PC-3 (cell line): ENCODE measurements around the gene UBE2S. TPM values are rescaled to one million over a fixed set of nuclear protein-coding genes. Genes with fewer than 3 reads are reported as not detected.

Experiments used
- ATAC-seq: fragments of 200-7000 bp; cut with Tn5 transposase; 2 replicates; pipeline ENCODE4 v1.9.1; 2020; ENCODE audit warnings: mild to moderate bottlenecking, moderate library complexity
- BruUV-seq: library from RNA; stranded (reverse); fragments of 400-500 nt; replicated peaks from 2 replicates; lab custom pipeline; 2021; lab: Mats Ljungman, UMichigan
- CTCF ChIA-PET: fragments of 300-600 bp; sonication (Branson Sonifier 250); formaldehyde crosslinking; loops from one replicate; lab custom pipeline; 2022; ENCODE audit warnings: antibody characterized with exemption; lab: Charles Lee
- POLR2A ChIA-PET: fragments of 300-600 bp; sonication (Branson Sonifier 250); formaldehyde crosslinking; loops from one replicate; lab custom pipeline; 2022; ENCODE audit warnings: antibody characterized with exemption; ENCODE audit not compliant: unreplicated experiment; lab: Charles Lee
- DNase-seq: peaks from one replicate; pipeline ENCODE4 v3.0.0-alpha.2; 2015
- H2AFZ ChIP-seq: fragments of 300-600 bp; sonication (generic); 2 replicates; pipeline ENCODE4 v1.6.0; 2016; ENCODE audit warnings: antibody characterized with exemption, low read length
- H3F3A ChIP-seq: fragments of 300-600 bp; sonication (generic); one replicate; pipeline ENCODE4 v1.6.0; 2017; ENCODE audit warnings: antibody characterized with exemption, low read length, control low read depth, mild to moderate bottlenecking; ENCODE audit not compliant: unreplicated experiment
- H3K27ac ChIP-seq: fragments of 300-600 bp; sonication (generic); 2 replicates; pipeline ENCODE4 v1.5.1; 2016; ENCODE audit warnings: mild to moderate bottlenecking, low read length
- H3K27me3 ChIP-seq: fragments of 300-600 bp; sonication (generic); 2 replicates; pipeline ENCODE4 v1.6.1; 2016; ENCODE audit warnings: low read length, mixed read lengths
- H3K36me3 ChIP-seq: fragments of 300-600 bp; sonication (generic); 2 replicates; pipeline ENCODE4 v1.6.1; 2016; ENCODE audit warnings: low read depth, mixed run types, low read length, mixed read lengths
- H3K4me1 ChIP-seq: fragments of 300-600 bp; sonication (generic); 2 replicates; pipeline ENCODE4 v1.5.1; 2016; ENCODE audit warnings: low read length; ENCODE audit not compliant: insufficient read depth
- H3K4me2 ChIP-seq: fragments of 300-600 bp; sonication (generic); 2 replicates; pipeline ENCODE4 v1.6.0; 2016; ENCODE audit warnings: low read length
- H3K4me3 ChIP-seq: fragments of 300-600 bp; sonication (generic); 2 replicates; pipeline ENCODE4 v1.5.1; 2016; ENCODE audit warnings: mild to moderate bottlenecking, low read length, mixed read lengths
- H3K79me2 ChIP-seq: fragments of 300-600 bp; sonication (generic); 2 replicates; pipeline ENCODE4 v1.6.1; 2017; ENCODE audit warnings: low read length, mixed read lengths
- H3K9ac ChIP-seq: fragments of 300-600 bp; sonication (generic); 2 replicates; pipeline ENCODE4 v1.6.0; 2016; ENCODE audit warnings: mild to moderate bottlenecking, low read length
- H3K9me2 ChIP-seq: fragments of 300-600 bp; sonication (generic); replicated peaks from 2 replicates; pipeline ENCODE4 v1.6.1; 2016; ENCODE audit warnings: mixed run types, low read length, mixed read lengths
- H3K9me3 ChIP-seq: fragments of 300-600 bp; sonication (generic); 2 replicates; pipeline ENCODE4 v1.6.1; 2016; ENCODE audit warnings: low read length, mixed read lengths
- H4K20me1 ChIP-seq: fragments of 300-600 bp; sonication (generic); 2 replicates; pipeline ENCODE4 v1.6.1; 2016; ENCODE audit warnings: low read length, mixed read lengths
- CTCF ChIP-seq: fragments of 300-600 bp; sonication (generic); conservative IDR thresholded peaks from 2 replicates; pipeline ENCODE4 v1.5.1; 2017; ENCODE audit warnings: antibody characterized with exemption, low read depth, mild to moderate bottlenecking, low read length
- EZH2 ChIP-seq: fragments of 300-600 bp; sonication (generic); IDR thresholded peaks from one replicate; pipeline ENCODE4 v1.6.1; 2017; ENCODE audit warnings: antibody characterized with exemption, mild to moderate bottlenecking, low read length; ENCODE audit not compliant: unreplicated experiment
- EZH2phosphoT487 ChIP-seq: fragments of 300-600 bp; sonication (generic); IDR thresholded peaks from 2 replicates; pipeline ENCODE4 v1.6.1; 2018; ENCODE audit warnings: mild to moderate bottlenecking, antibody characterized with exemption, low read length, borderline replicate concordance
- intact Hi-C: fragments of 100-400 bp; cut with micrococcal nuclease; formaldehyde crosslinking; loops from 2 replicates; pipeline ENCODE4 v1.9.0; 2023
- total RNA-seq: library from RNA; depleted of rRNA; stranded (reverse); fragments of >200 nt; gene quantifications from 2 replicates; pipeline ENCODE4 v1.2.3, GENCODE V29; 2014

Gene UBE2S
- total RNA-seq, 1 experiment from 2014 or later = 2,245 TPM

GRCh38 chr19:55419624-55420236, 12.1 kb upstream of the UBE2S start:
- Histone ChIP-seq H3K79me2 (no peaks in the 10 kb centered on the region), H3K4me3 (no peak overlapping the region), H4K20me1 (no peaks in the 10 kb centered on the region), H3K9ac (no peak overlapping the region), H3K9me2 (no peaks in the 10 kb centered on the region), H3K27ac (no peak overlapping the region), H2AFZ (no peak overlapping the region), H3K4me2 (no peak overlapping the region), H3K4me1 (no peaks in the 10 kb centered on the region), H3F3A (no peaks in the 10 kb centered on the region), H3K27me3 (peaks cover 9% of the 10 kb centered on the region; the same call in 1 of the 2 replicates), H3K36me3 (no peaks in the 10 kb centered on the region), H3K9me3 (no peaks in the 10 kb centered on the region)
- ChIA-PET POLR2A (no interaction called here), CTCF (no interaction called here)
- no peak for ATAC-seq
- no peak for TF ChIP-seq EZH2
- TF ChIP-seq CTCF = no peak
- no peak for TF ChIP-seq EZH2phosphoT487
- BruUV-seq = no TSS peak
- no peak for DNase-seq
- intact Hi-C loops = no loop called here

- no peak overlapping the region for H3K4me3 ChIP-seq
- no peak overlapping the region for H3K4me2 ChIP-seq
- POLR2A ChIA-PET = no interaction called here
- no peaks in the 10 kb centered on the region for H3K4me1 ChIP-seq
- ATAC-seq (no peak), DNase-seq (no peak)
- H4K20me1 ChIP-seq = no peaks in the 10 kb centered on the region
- no peaks in the 10 kb centered on the region for H3K79me2 ChIP-seq
- H3K27ac ChIP-seq = no peak overlapping the region
- CTCF ChIA-PET = no interaction called here
- H3K36me3 ChIP-seq = no peaks in the 10 kb centered on the region
- TF ChIP-seq EZH2phosphoT487 (no peak), CTCF (no peak), EZH2 (no peak)
- no peak overlapping the region for H2AFZ ChIP-seq
- no peaks in the 10 kb centered on the region for H3K9me2 ChIP-seq
- BruUV-seq = no TSS peak
- no peak overlapping the region for H3K9ac ChIP-seq
- no peaks in the 10 kb centered on the region for H3K9me3 ChIP-seq
- 0 out of 2 replicates have a peak, but pooled peaks cover 4% of the 10 kb centered on the region for H3K27me3 ChIP-seq
- intact Hi-C loops = no loop called here
- H3F3A ChIP-seq = no peaks in the 10 kb centered on the region
Observed at GRCh38 chr19:55419103-55419502, 11.5 kb upstream of the UBE2S start.

GRCh38 chr19:55418185-55418584, 10.6 kb upstream of the UBE2S start:
- intact Hi-C loops = loop anchor here (1.0 kb wide), 3 partner anchors 126 to 277 kb away; no protein-coding TSS in a partner anchor

More at GRCh38 chr19:55418185-55418584, 10.6 kb upstream of the UBE2S start:
- no peaks in the 10 kb centered on the region for H3K36me3 ChIP-seq
- DNase-seq (peak; percentile 93), ATAC-seq (peak; percentile 96)
- H3K27ac ChIP-seq = no peak overlapping the region
- H3K4me3 ChIP-seq = no peak overlapping the region
- H4K20me1 ChIP-seq = no peaks in the 10 kb centered on the region
- no peaks in the 10 kb centered on the region for H3F3A ChIP-seq
- H3K4me1 ChIP-seq = no peaks in the 10 kb centered on the region
- no peaks in the 10 kb centered on the region for H3K9me3 ChIP-seq
- H3K27me3 ChIP-seq = no peaks in the 10 kb centered on the region
- H3K9me2 ChIP-seq = no peaks in the 10 kb centered on the region
- ChIA-PET POLR2A (no interaction called here), CTCF (interaction anchor here (0.7 to 0.9 kb wide), 2 partner anchors 8 to 43 kb away, joined by 3 read pairs; partner anchors contain the start of gene ISOC2)
- TF ChIP-seq CTCF (peak; percentile 97), EZH2 (no peak)
- no peaks in the 10 kb centered on the region for H3K79me2 ChIP-seq
- BruUV-seq = no TSS peak
- no peak overlapping the region for H3K9ac ChIP-seq
- H2AFZ ChIP-seq = no peak overlapping the region
- H3K4me2 ChIP-seq = no peak overlapping the region
